HG03521 (cell line): ENCODE measurements around the gene ADARB2.
"Not testable (repeated sequence)": the region's sequence is repeated elsewhere in the genome, so short reads cannot be mapped to it uniquely, and the experiment has no call there.

Experiments used
- ATAC-seq: cut with Tn5 transposase; IDR thresholded peaks from one replicate; pipeline ENCODE4 v1.9.1; 2021; ENCODE audit warnings: mild to moderate bottlenecking, moderate library complexity; ENCODE audit not compliant: unreplicated experiment

The ADARB2 gene

GRCh38 chr10:1171586-1171985, 565.7 kb downstream of the ADARB2 start:
- no peak for ATAC-seq

DNA sequence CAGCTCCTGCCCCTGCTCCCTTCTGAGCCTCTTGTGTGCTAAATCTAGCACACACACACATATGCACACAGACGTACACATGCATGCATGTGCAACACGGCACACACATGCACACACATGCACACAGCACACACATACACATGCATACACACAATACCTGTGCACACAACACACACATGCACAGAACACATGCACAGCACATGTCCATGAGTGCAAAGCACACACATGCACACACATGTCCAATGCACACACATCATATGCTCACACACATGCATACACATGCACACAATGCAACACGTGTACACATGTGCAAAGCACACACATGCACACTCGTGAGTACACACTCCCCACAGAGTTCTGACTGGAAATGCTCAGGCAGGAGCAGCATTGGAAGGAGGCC, 566.1 kb downstream of the ADARB2 start:
- no peak for ATAC-seq

- ATAC-seq, result no peak
Observed at GRCh38 chr10:1170867-1171180, 566.5 kb downstream of the ADARB2 start.

- ATAC-seq, result no peak
Observed at GRCh38 chr10:1169981-1170866, 567.1 kb downstream of the ADARB2 start.

DNA sequence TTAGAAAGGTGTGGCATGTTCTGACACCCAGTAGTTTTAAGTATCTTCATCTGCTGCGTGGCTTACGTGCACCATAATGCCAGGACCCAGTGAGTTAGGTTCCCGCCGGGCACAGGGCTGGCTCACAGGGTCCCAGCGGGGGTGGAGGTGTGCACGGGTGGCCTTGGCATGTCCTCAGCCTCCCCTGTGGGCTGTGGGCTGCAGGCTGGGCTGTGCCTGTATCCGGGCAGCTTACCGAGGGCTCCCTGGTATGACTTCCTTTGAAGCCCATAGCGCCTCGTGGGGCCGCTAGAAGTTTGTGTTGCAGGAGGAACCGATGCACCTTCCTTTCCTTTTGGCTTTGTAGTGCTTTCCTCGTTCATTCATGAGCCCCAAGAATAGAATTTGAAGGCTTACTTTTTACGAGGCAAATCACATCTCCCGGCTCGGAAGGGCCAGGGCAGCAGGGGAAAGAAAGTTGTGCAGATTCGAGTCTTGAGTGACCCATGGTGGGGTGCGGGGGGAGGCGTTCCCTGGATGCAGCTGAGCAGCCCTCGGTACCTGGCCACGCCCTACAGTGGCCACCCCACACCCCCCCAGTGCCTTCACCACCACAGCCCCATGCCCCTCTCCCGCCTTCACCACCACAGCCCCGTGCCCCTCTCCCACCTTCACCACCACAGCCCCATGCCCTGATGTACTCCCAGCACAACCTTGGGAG, 568.0 kb downstream of the ADARB2 start:
- ATAC-seq, result no peak

DNA sequence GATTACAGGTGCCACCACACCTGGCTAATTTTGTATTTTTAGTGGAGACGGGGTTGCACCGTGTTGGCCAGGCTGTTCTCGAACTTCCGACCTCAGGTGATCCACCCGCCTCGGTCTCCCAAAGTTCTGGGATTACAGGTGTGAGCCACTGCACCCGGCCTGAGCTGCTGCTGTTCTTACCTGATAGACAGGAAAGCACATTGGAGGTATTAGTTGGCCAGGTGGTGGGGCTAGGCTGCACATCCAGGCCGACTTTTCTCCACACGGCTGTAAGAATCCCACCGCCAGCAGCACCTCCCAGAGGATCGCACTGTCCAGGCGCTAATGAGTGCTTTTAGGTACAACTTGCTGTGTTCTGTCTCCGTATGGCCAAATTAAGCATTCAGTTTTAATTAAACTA, 568.6 kb downstream of the ADARB2 start:
- no peak for ATAC-seq

DNA sequence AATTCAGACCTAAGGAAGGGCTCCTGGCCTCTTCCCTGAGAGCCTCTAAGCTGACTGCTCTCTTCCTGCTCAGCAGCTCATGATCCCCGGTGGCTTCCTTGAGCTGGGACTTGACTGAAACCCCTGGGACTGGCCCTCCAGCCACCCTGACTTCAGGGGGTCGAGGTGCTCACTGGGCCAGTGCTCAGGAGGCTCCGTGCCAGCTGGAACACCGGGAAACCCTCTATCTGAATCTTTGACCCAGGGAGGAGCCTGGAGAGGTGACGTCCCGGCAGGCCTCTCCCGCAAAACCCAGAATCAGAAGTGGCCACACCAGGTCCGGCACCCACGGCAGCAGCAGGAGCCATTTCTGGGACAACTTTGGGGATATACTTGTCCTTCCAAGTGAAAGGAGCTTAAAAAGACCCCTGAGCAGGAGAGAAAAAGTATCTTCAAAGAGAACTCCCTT, 570.5 kb downstream of the ADARB2 start:
- ATAC-seq, result no peak

DNA sequence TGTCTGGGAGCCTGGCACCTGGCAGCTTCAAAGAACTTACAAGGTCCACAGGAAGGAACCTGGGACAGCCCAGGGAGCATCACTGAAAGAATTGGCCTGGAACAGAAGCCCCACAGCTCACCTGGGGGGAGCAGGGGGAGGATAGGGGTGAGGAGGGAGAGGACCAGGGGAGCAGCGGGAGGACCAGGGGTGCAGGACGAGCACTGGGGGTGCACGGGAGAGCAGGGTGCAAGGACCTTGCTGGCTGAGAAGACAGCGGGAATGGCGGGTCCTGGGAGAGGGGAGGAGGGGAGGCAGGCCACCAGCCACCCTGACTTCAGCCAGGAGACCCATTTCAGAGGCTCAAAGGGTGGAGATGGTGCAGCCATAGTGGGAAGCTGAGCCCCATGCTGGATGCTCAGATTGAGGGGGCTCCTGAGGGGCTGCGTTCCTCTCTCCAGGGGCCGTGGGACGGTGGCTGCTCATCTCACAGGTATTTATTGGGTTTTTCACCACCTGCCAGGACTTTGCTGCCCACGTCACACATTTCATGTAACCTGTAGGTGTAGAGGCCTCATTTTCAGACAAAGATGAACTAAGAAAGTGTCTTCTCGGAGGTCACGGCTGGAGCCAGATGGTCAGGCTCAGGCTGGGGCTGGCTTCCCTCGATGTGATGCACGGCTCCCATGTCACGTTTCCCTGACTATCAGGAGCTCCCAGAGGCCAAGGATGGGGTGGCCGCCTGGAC, 571.1 kb downstream of the ADARB2 start:
- no peak for ATAC-seq

DNA sequence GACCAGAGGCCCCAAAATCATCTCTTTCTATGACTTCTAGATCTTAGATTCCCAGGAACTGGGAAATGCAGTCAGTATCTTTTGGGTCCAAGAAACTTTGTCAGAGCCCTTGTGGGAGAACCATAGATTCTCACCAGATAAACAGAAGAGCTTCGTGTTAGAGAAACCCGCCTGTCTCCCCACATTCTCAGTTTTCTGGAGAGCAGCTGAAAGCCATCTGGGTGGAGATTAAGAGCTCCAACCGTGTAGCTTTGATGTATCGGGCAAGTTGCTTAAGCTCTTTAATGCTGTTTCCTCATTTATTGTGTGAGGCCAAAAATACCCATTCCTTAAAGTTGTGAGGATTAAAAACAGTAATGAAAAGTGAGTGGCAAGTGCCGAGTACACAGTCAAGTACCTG, 573.5 kb downstream of the ADARB2 start:
- no peak for ATAC-seq

DNA sequence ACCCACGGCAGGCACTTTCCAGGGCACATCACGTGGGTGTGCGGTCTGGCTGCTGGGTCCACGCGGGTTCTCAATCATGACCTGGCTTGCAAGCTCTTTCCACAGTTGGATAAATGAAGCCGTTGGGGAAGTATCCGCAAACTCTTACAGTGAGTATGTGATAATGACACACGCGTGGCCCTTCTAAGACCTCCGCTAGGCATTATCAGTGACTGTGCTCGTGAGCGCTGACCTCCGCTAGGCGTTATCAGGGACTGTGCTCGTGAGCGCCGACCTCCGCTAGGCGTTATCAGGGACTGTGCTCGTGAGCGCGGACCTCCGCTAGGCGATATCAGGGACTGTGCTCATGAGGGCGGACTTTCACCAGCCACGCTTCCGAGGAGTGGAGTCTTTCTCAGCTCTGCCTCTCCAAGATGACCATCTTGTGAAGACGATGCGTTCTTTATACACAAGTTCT, 574.1 kb downstream of the ADARB2 start:
- no peak for ATAC-seq

GRCh38 chr10:1162481-1163203, 574.7 kb downstream of the ADARB2 start:
- no peak for ATAC-seq

DNA sequence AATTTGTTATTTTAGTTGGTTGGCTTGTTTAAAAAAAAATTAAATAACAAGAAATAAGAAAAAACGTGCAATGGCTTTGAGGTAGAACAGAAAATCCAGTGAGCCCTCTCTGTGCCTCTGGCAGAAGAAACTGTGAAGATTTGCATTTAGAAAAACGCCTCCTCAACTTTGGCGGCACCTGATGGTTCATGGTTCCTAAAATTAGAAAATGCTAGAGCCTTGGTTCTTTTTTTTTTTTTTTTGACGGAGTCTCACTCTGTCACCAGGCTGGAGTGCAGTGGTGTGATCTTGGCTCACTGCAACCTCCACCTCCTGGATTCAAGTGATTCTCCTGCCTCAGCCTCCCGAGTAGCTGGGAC, 576.0 kb downstream of the ADARB2 start:
- ATAC-seq, result not testable (repeated sequence)

- ATAC-seq, result no peak
Observed at GRCh38 chr10:1160561-1161314, 576.6 kb downstream of the ADARB2 start.

- ATAC-seq, result no peak
Observed at GRCh38 chr10:1159131-1160061, 577.9 kb downstream of the ADARB2 start.

GRCh38 chr10:1158536-1158935, 578.8 kb downstream of the ADARB2 start:
- ATAC-seq, result not testable (repeated sequence)

DNA sequence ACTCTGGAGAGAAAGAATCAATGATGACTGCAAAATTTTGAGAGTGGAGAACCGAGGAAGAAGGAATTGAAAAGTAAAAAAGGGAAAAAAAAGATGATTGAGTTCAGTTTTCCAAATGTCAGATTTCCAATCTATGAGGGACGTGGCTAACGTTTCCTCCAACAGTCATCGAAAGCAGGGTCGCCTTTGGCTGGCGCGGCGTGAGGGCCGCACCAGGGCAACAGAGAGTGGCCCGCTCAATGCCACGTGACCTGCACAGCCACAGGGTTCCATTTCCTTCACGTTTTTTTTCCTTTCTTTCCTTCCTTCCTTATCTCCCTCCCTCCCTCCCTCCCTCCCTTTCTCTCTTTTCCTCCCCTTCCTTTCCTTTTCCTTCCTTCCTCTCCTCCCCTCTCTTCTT, 579.3 kb downstream of the ADARB2 start:
- ATAC-seq, result no peak

GRCh38 chr10:1157615-1157933, 579.8 kb downstream of the ADARB2 start:
- ATAC-seq, result no peak

DNA sequence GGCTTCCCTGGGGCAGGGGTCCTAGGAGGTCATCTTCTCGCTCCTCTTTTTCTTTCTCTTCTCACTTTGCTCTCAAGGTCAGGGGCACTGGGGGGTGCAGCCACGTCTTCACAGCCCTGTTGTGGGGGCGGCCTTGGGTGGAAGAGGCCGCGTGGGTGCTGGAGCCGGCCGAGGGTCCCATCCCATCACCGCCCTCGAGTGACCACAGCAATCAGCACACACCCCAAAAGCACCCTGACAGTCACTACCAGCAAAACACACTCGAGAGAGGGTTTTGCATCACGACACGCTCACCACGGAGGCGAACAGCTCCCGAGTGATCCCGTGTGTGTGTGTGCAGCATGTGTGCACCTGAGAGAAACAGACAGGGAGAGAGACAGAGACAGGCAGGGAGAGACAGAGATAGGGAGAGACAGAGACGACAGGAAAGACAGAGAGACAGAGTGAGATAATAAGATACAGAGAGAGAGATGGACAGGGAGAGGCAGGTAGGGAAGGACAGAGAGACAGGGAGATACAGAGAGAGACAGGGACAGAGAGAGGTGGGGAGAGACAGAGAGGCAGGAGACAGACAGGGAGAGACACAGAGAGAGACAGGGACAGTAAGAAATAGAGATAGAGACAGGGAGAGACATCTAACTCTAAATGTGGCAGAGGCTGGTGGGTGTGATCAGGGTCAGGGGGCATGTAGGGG, 580.3 kb downstream of the ADARB2 start:
- no peak for ATAC-seq

DNA sequence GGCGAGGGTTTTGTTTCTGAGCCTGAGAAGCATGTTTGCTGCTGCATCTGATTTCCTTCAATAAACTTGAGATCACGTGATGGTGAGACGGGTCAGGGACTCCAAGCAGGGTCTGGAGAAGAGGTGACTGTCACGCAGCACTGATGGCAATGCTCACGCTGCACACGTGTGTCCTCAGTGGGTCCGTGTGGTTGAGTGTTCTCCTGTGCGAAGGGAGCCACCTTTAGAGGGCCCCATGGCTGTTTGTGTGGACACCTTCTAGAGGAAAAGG, 580.8 kb downstream of the ADARB2 start:
- ATAC-seq, result no peak
